IMR-90 (cell line): ENCODE measurements around the gene MMP21. TPM values are rescaled to one million over a fixed set of nuclear protein-coding genes. Genes with fewer than 3 reads are reported as not detected.
A peak's percentile ranks its signal among the peaks of the same experiment; 100 is the strongest.

ENCODE experiments used
- ATAC-seq: fragments of 200-7000 bp; cut with Tn5 transposase; 2 replicates; pipeline ENCODE4 v1.9.1; 2020; ENCODE audit warnings: low read depth, mild to moderate bottlenecking, moderate library complexity
- BruUV-seq: library from RNA; stranded (reverse); fragments of 400-500 nt; replicated peaks from 2 replicates; lab custom pipeline; 2021; lab: Mats Ljungman, UMichigan
- CTCF ChIA-PET: fragments of 300-600 bp; formaldehyde crosslinking; extraction: SDS; loops from one replicate; lab custom pipeline; 2021; ENCODE audit warnings: antibody characterized with exemption; lab: Yijun Ruan, JAX
- POLR2A ChIA-PET: fragments of 300-600 bp; sonication (Branson Sonifier 250); formaldehyde crosslinking; loops from one replicate; lab custom pipeline; 2022; ENCODE audit warnings: antibody characterized with exemption; ENCODE audit not compliant: unreplicated experiment; lab: Charles Lee
- DNase-seq: peaks from one replicate; pipeline ENCODE4 v3.0.0; 2013
- H2AFZ ChIP-seq: replicated peaks from 2 replicates; pipeline ENCODE3; 2013; ENCODE audit warnings: low read length, mild to moderate bottlenecking; ENCODE audit not compliant: poor library complexity
- H2AK5ac ChIP-seq: 2 replicates; pipeline ENCODE4 v1.6.1; 2013; ENCODE audit warnings: low read depth, low read length, inconsistent platforms
- H2AK9ac ChIP-seq: replicated peaks from 2 replicates; pipeline ENCODE3; 2013; ENCODE audit warnings: mild to moderate bottlenecking, low read depth, low read length, moderate library complexity; ENCODE audit not compliant: poor library complexity
- H2BK120ac ChIP-seq: 2 replicates; pipeline ENCODE4 v1.6.1; 2013; ENCODE audit warnings: low read depth, low read length, inconsistent platforms
- H2BK15ac ChIP-seq: 3 replicates; pipeline ENCODE4 v1.6.1; 2013; ENCODE audit warnings: low read depth, low read length, inconsistent platforms
- H2BK20ac ChIP-seq: 2 replicates; pipeline ENCODE4 v1.6.1; 2013; ENCODE audit warnings: low read depth, mild to moderate bottlenecking, inconsistent platforms, low read length, moderate library complexity
- H2BK5ac ChIP-seq: 2 replicates; pipeline ENCODE4 v1.6.1; 2013; ENCODE audit warnings: mild to moderate bottlenecking, low read depth, low read length, inconsistent platforms; ENCODE audit not compliant: poor library complexity, severe bottlenecking
- H3K14ac ChIP-seq: replicated peaks from 2 replicates; pipeline ENCODE4 v1.6.1; 2013; ENCODE audit warnings: low read depth, low read length, inconsistent platforms
- H3K18ac ChIP-seq: 2 replicates; pipeline ENCODE4 v1.6.1; 2013; ENCODE audit warnings: low read depth, low read length, control low read depth
- H3K23ac ChIP-seq: 2 replicates; pipeline ENCODE4 v1.6.1; 2013; ENCODE audit warnings: low read depth, low read length, inconsistent platforms
- H3K27ac ChIP-seq: 2 replicates; pipeline ENCODE4 v1.5.1; 2013; ENCODE audit warnings: mild to moderate bottlenecking, control low read depth, low read length; ENCODE audit not compliant: insufficient read depth
- H3K27me3 ChIP-seq: 2 replicates; pipeline ENCODE4 v1.6.1; 2013; ENCODE audit warnings: low read length; ENCODE audit not compliant: control insufficient read depth, insufficient read depth
- H3K36me3 ChIP-seq: 2 replicates; pipeline ENCODE4 v1.6.1; 2013; ENCODE audit warnings: low read length, mixed read lengths; ENCODE audit not compliant: control insufficient read depth, insufficient read depth
- H3K4ac ChIP-seq: 2 replicates; pipeline ENCODE4 v1.6.1; 2013; ENCODE audit warnings: low read depth, low read length, inconsistent platforms
- H3K4me1 ChIP-seq: 2 replicates; pipeline ENCODE4 v1.6.1; 2013; ENCODE audit warnings: low read length, mixed read lengths; ENCODE audit not compliant: control insufficient read depth, insufficient read depth
- H3K4me2 ChIP-seq: 2 replicates; pipeline ENCODE4 v1.6.1; 2013; ENCODE audit warnings: low read depth, mild to moderate bottlenecking, control low read depth, low read length, moderate library complexity
- H3K4me3 ChIP-seq: 2 replicates; pipeline ENCODE4 v1.5.1; 2013; ENCODE audit warnings: low read depth, mild to moderate bottlenecking, control low read depth, low read length, moderate library complexity; ENCODE audit not compliant: insufficient read depth
- H3K56ac ChIP-seq: 2 replicates; pipeline ENCODE4 v1.6.1; 2013; ENCODE audit warnings: low read length, inconsistent platforms; ENCODE audit not compliant: insufficient read depth; ENCODE audit errors: extremely low read depth
- H3K79me1 ChIP-seq, 2 experiments: 2 replicates each; pipeline ENCODE4 v1.6.1; 2013; ENCODE audit warnings: low read length in 2 of 2, inconsistent platforms in 1 of 2, low read depth in 1 of 2
- H3K9ac ChIP-seq: 2 replicates; pipeline ENCODE4 v1.6.1; 2013; ENCODE audit warnings: low read depth, low read length, control low read depth
- H3K9me1 ChIP-seq: 2 replicates; pipeline ENCODE4 v1.6.1; 2013; ENCODE audit warnings: low read length, inconsistent platforms; ENCODE audit not compliant: insufficient read depth
- H3K9me3 ChIP-seq: 2 replicates; pipeline ENCODE4 v1.6.1; 2013; ENCODE audit warnings: low read length; ENCODE audit not compliant: control insufficient read depth, insufficient read depth
- H4K20me1 ChIP-seq: 2 replicates; pipeline ENCODE4 v1.6.1; 2013; ENCODE audit warnings: low read length, inconsistent platforms; ENCODE audit not compliant: insufficient read depth
- H4K5ac ChIP-seq: 2 replicates; pipeline ENCODE4 v1.6.1; 2013; ENCODE audit warnings: mild to moderate bottlenecking, low read depth, low read length, control low read depth
- H4K8ac ChIP-seq, 2 experiments: 2 replicates each; pipeline ENCODE4 v1.6.1; 2013; ENCODE audit warnings: low read depth in 2 of 2, low read length in 2 of 2, control low read depth in 1 of 2, inconsistent platforms in 1 of 2
- H4K91ac ChIP-seq: 2 replicates; pipeline ENCODE4 v1.6.1; 2013; ENCODE audit warnings: low read depth, low read length, inconsistent platforms; ENCODE audit not compliant: insufficient read depth
- CEBPB ChIP-seq: IDR thresholded peaks from 2 replicates; pipeline ENCODE4 v1.6.1; 2012; ENCODE audit warnings: low read depth, low read length, improper control_type of control experiment
- CHD1 ChIP-seq: IDR thresholded peaks from 2 replicates; pipeline ENCODE4 v1.6.1; 2012; ENCODE audit warnings: low read depth, low read length, improper control_type of control experiment
- FOS ChIP-seq: fragments of 150-350 bp; IDR thresholded peaks from 2 replicates; pipeline ENCODE4 v1.6.1; 2016; ENCODE audit warnings: low read depth, low read length
- MAFK ChIP-seq: IDR thresholded peaks from 2 replicates; pipeline ENCODE4 v1.6.1; 2012; ENCODE audit warnings: low read depth, low read length, improper control_type of control experiment
- MAZ ChIP-seq: IDR thresholded peaks from 2 replicates; pipeline ENCODE4 v1.6.1; 2012; ENCODE audit warnings: low read depth, mild to moderate bottlenecking, low read length, improper control_type of control experiment, moderate library complexity, borderline replicate concordance
- MXI1 ChIP-seq: IDR thresholded peaks from 2 replicates; pipeline ENCODE4 v1.6.1; 2012; ENCODE audit warnings: low read depth, mild to moderate bottlenecking, low read length, moderate library complexity, borderline replicate concordance
- NFE2L2 ChIP-seq: fragments of 150-350 bp; IDR thresholded peaks from 2 replicates; pipeline ENCODE4 v1.6.1; 2016; ENCODE audit warnings: low read depth, mild to moderate bottlenecking, low read length
- POLR2A ChIP-seq: IDR thresholded peaks from 2 replicates; pipeline ENCODE4 v1.6.1; 2012; ENCODE audit warnings: mild to moderate bottlenecking, low read depth, low read length
- RCOR1 ChIP-seq: IDR thresholded peaks from 2 replicates; pipeline ENCODE4 v1.6.1; 2012; ENCODE audit warnings: mild to moderate bottlenecking, low read length, improper control_type of control experiment; ENCODE audit not compliant: insufficient replicate concordance
- SMC3 ChIP-seq: fragments of 150-350 bp; IDR thresholded peaks from 2 replicates; pipeline ENCODE4 v1.6.1; 2016; ENCODE audit warnings: low read depth, mild to moderate bottlenecking, antibody characterized with exemption, low read length, moderate library complexity
- WGBS, 2 experiments: methylation state at CpG; one replicate each; pipeline versions ENCODE4 v1.1.5 to v1.1.7; 2013; ENCODE audit warnings: missing lambda C conversion rate in 2 of 2; ENCODE audit not compliant: insufficient read length in 1 of 2; ENCODE audit errors: extremely low coverage in 2 of 2; 5-methylcytosine and 5-hydroxymethylcytosine counted together
- dilution Hi-C: fragments of 300-500 bp; cut with HindIII; formaldehyde crosslinking; loops from one replicate; pipeline ENCODE4 v1.14.3; 2018; ENCODE audit warnings: low sequenced_read_pairs; ENCODE audit not compliant: unreplicated experiment
- in situ Hi-C: fragments of 300-500 bp; cut with MboI; formaldehyde crosslinking; loops from 3 replicates; pipeline ENCODE4 v1.14.3; 2019; ENCODE audit warnings: low sequenced_read_pairs, inconsistent platforms, mixed read lengths
- intact Hi-C: fragments of 100-400 bp; cut with micrococcal nuclease; formaldehyde crosslinking; loops from 2 replicates; pipeline ENCODE4 v1.10.0; 2022
- polyA plus RNA-seq, 3 experiments: library from polyadenylated mRNA; depleted of rRNA; stranded (reverse); fragments of >200 nt; gene quantifications; 2 replicates each; pipeline ENCODE4 v1.2.3, GENCODE V29; 2012; ENCODE audit warnings: low replicate concordance in 1 of 3
- total RNA-seq: library from RNA; depleted of rRNA; stranded (reverse); fragments of >200 nt; gene quantifications from 2 replicates; pipeline ENCODE4 v1.2.3, GENCODE V29; 2012
- TF ChIP-seq, protein P1 (sequence below): fragments of 150-350 bp; IDR thresholded peaks from 2 replicates; pipeline ENCODE4 v1.6.1; 2017; ENCODE audit warnings: mild to moderate bottlenecking, antibody characterized with exemption, low read length, low read depth
- TF ChIP-seq, protein P2 (sequence below): conservative IDR thresholded peaks from 2 replicates; pipeline ENCODE4 v1.5.1; 2012; ENCODE audit warnings: mild to moderate bottlenecking, low read depth, low read length, improper control_type of control experiment

Gene MMP21
- total and polyA plus RNA-seq, 2 of the 4 experiments (the other 2 are of a cell fraction): not detected

DNA sequence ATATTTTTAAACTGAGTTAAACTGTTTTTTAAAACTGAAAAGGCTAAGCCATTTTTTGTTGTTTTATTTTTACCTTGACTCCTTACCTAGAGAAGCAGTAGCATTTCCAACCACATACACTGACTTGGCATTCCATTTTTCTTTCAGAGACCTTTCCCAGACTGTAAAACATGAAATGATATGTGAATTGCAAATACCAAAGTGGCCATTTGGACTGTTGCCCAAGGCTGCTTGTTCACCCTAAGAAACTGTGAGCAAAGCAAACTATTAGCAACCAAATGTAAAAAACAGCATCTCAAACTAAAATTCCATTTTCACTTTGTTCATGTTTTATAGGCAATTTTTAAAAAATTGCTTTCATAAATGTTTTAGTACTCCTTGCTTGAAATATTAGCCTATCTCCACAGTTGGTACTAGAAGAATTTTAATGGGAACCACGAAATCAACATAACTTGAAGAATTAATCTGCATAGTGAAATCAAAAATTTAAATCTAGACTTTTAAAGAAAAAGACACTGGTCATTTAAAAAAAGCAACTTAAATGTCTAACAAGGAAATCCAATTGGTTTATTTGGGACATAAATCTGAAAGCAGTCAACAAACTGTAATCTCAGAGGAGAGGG, 36.6 kb upstream of the MMP21 start:
- Histone ChIP-seq H2BK20ac (no peak overlapping the region), H4K5ac (no peak overlapping the region), H2AK9ac (no peak overlapping the region), H3K18ac (no peak overlapping the region), H4K91ac (no peak overlapping the region), H3K79me1 (0 out of 4 replicates have a peak, but pooled peaks cover 0 to 1% of the 10 kb centered on the region in 2 experiments), H2AFZ (no peak overlapping the region), H2BK120ac (no peak overlapping the region), H3K9me3 (no peaks in the 10 kb centered on the region), H3K23ac (no peak overlapping the region), H3K4me3 (no peak overlapping the region), H3K56ac (no peak overlapping the region), H4K20me1 (no peaks in the 10 kb centered on the region), H3K4me1 (no peaks in the 10 kb centered on the region), H3K4ac (no peak overlapping the region), H3K27me3 (no peaks in the 10 kb centered on the region), H3K36me3 (peaks cover 41% of the 10 kb centered on the region), H3K9ac (no peak overlapping the region), H3K9me1 (no peaks in the 10 kb centered on the region), H3K14ac (no peak overlapping the region), H2BK5ac (no peak overlapping the region), H2AK5ac (no peak overlapping the region), H3K27ac (no peak overlapping the region), H2BK15ac (no peak overlapping the region), H4K8ac (no peak overlapping the region), H3K4me2 (no peak overlapping the region)
- intact Hi-C loops (loop anchor here (5.0 kb wide), 1 partner anchor 60 kb away; no protein-coding TSS in a partner anchor), in situ Hi-C loops (no loop called here), dilution Hi-C loops (no loop called here)
- WGBS, 2 experiments: no CpG with 5 or more reads among the region's 1 CpG
- POLR2A ChIA-PET: interaction anchor here (0.6 kb wide), 1 partner anchor 16 kb away, joined by 7 read pairs; no protein-coding TSS in a partner anchor
- DNase-seq (peak; percentile 58), ATAC-seq (no peak)
- TF ChIP-seq MAFK (no peak), CEBPB (no peak), SMC3 (no peak), RCOR1 (no peak), CHD1 (no peak), FOS (no peak), NFE2L2 (no peak), MXI1 (no peak), MAZ (no peak), POLR2A (no peak)
- TF ChIP-seq, protein P1, sequence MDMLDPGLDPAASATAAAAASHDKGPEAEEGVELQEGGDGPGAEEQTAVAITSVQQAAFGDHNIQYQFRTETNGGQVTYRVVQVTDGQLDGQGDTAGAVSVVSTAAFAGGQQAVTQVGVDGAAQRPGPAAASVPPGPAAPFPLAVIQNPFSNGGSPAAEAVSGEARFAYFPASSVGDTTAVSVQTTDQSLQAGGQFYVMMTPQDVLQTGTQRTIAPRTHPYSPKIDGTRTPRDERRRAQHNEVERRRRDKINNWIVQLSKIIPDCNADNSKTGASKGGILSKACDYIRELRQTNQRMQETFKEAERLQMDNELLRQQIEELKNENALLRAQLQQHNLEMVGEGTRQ: no peak
- TF ChIP-seq, protein P2, sequence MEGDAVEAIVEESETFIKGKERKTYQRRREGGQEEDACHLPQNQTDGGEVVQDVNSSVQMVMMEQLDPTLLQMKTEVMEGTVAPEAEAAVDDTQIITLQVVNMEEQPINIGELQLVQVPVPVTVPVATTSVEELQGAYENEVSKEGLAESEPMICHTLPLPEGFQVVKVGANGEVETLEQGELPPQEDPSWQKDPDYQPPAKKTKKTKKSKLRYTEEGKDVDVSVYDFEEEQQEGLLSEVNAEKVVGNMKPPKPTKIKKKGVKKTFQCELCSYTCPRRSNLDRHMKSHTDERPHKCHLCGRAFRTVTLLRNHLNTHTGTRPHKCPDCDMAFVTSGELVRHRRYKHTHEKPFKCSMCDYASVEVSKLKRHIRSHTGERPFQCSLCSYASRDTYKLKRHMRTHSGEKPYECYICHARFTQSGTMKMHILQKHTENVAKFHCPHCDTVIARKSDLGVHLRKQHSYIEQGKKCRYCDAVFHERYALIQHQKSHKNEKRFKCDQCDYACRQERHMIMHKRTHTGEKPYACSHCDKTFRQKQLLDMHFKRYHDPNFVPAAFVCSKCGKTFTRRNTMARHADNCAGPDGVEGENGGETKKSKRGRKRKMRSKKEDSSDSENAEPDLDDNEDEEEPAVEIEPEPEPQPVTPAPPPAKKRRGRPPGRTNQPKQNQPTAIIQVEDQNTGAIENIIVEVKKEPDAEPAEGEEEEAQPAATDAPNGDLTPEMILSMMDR: no peak
- CTCF ChIA-PET: no interaction called here
- no TSS peak for BruUV-seq
